Stimulated activated CD8-positive, alpha-beta memory T cell treated with anti-CD3 and anti-CD28 coated beads, Interleukin-7, amount 100 ng/mL, for 24 hours (primary cell): ENCODE measurements around the gene MYH7.
"Not testable (repeated sequence)": the region's sequence is repeated elsewhere in the genome, so short reads cannot be mapped to it uniquely, and the experiment has no call there.

Experiments used
- DNase-seq: peaks from one replicate; pipeline ENCODE4 v3.0.0-alpha.2; 2020; ENCODE audit warnings: low read depth

The MYH7 gene

GRCh38 chr14:23430016-23430722, 5.3 kb downstream of the MYH7 start:
- DNase-seq, result no peak

GRCh38 chr14:23428686-23429495, 6.6 kb downstream of the MYH7 start:
- DNase-seq, result no peak

GRCh38 chr14:23425798-23426197, 9.7 kb downstream of the MYH7 start:
- not testable (repeated sequence) for DNase-seq

- no peak for DNase-seq
Measured at GRCh38 chr14:23425169-23425568, 10.3 kb downstream of the MYH7 start.

- DNase-seq, result no peak
Measured at GRCh38 chr14:23423657-23424056, 11.8 kb downstream of the MYH7 start.

GRCh38 chr14:23421594-23421993, 13.9 kb downstream of the MYH7 start:
- DNase-seq, result no peak

- not testable (repeated sequence) for DNase-seq
Measured at GRCh38 chr14:23419646-23420045, 15.8 kb downstream of the MYH7 start.

GRCh38 chr14:23418021-23418420, 17.4 kb downstream of the MYH7 start:
- no peak for DNase-seq

- not testable (repeated sequence) for DNase-seq
Measured at GRCh38 chr14:23417269-23417668, 18.2 kb downstream of the MYH7 start.

- DNase-seq, result no peak
Measured at GRCh38 chr14:23416801-23417200, 18.7 kb downstream of the MYH7 start.

GRCh38 chr14:23415821-23416778, 19.4 kb downstream of the MYH7 start:
- DNase-seq, result no peak

GRCh38 chr14:23414906-23415820, 20.3 kb downstream of the MYH7 start:
- DNase-seq, result no peak

- no peak for DNase-seq
Measured at GRCh38 chr14:23414254-23414653, 21.2 kb downstream of the MYH7 start.

- no peak for DNase-seq
Measured at GRCh38 chr14:23413681-23414080, 21.8 kb downstream of the MYH7 start.

- no peak for DNase-seq
Measured at GRCh38 chr14:23411563-23412525, 23.6 kb downstream of the MYH7 start.

GRCh38 chr14:23409966-23410635, 25.4 kb downstream of the MYH7 start:
- no peak for DNase-seq

- no peak for DNase-seq
Measured at GRCh38 chr14:23409475-23409874, 26.0 kb downstream of the MYH7 start.

GRCh38 chr14:23408307-23408630, 27.2 kb downstream of the MYH7 start:
- DNase-seq, result no peak

GRCh38 chr14:23407516-23408306, 27.7 kb downstream of the MYH7 start, which contains the start of gene MYH6:
MYH6 (minus strand) TSS chr14:23408273; CDS start chr14:23407223, 1,050 bp downstream.
- no peak for DNase-seq
